Loucy (cell line): ENCODE results near the gene AVPR2.

Source experiments
- H2AFZ ChIP-seq: fragments of 200-600 bp; sonication (generic); 2 replicates; pipeline ENCODE4 v1.6.0; 2016; ENCODE audit warnings: antibody characterized with exemption, mild to moderate bottlenecking, low read length, moderate library complexity
- H3F3A ChIP-seq: fragments of 200-600 bp; 2 replicates; pipeline ENCODE4 v1.6.0; 2016; ENCODE audit warnings: antibody characterized with exemption, low read depth, mild to moderate bottlenecking
- H3K27me3 ChIP-seq: fragments of 200-600 bp; sonication (generic); 2 replicates; pipeline ENCODE4 v1.6.1; 2014; ENCODE audit warnings: low read length, mild to moderate bottlenecking; ENCODE audit not compliant: insufficient read depth, poor library complexity, severe bottlenecking
- H3K36me3 ChIP-seq: fragments of 200-600 bp; sonication (generic); 2 replicates; pipeline ENCODE4 v1.6.1; 2016; ENCODE audit warnings: low read length; ENCODE audit not compliant: insufficient read depth
- H3K4me1 ChIP-seq: fragments of 200-600 bp; sonication (generic); 2 replicates; pipeline ENCODE4 v1.5.1; 2014; ENCODE audit warnings: low read length, mild to moderate bottlenecking; ENCODE audit not compliant: insufficient read depth, poor library complexity, severe bottlenecking
- H3K4me2 ChIP-seq: fragments of 200-600 bp; sonication (generic); 2 replicates; pipeline ENCODE4 v1.6.0; 2014; ENCODE audit warnings: antibody characterized with exemption, low read length, low read depth, mild to moderate bottlenecking; ENCODE audit not compliant: poor library complexity, severe bottlenecking
- H3K4me3 ChIP-seq: fragments of 200-600 bp; sonication (generic); 2 replicates; pipeline ENCODE4 v1.5.1; 2014; ENCODE audit warnings: low read length, mild to moderate bottlenecking, mixed read lengths; ENCODE audit not compliant: poor library complexity, severe bottlenecking
- H3K79me2 ChIP-seq: fragments of 200-600 bp; sonication (generic); 2 replicates; pipeline ENCODE4 v1.6.1; 2014; ENCODE audit warnings: low read length; ENCODE audit not compliant: insufficient read depth
- H3K9ac ChIP-seq: fragments of 200-600 bp; sonication (generic); 2 replicates; pipeline ENCODE4 v1.6.0; 2014; ENCODE audit warnings: mild to moderate bottlenecking, low read depth, low read length, moderate library complexity; ENCODE audit not compliant: poor library complexity, severe bottlenecking
- H3K9me2 ChIP-seq: fragments of 200-600 bp; sonication (generic); replicated peaks from 2 replicates; pipeline ENCODE4 v1.6.1; 2016; ENCODE audit warnings: low read depth, low read length, mixed read lengths
- H3K9me3 ChIP-seq: fragments of 200-600 bp; sonication (generic); 2 replicates; pipeline ENCODE4 v1.6.1; 2014; ENCODE audit warnings: mild to moderate bottlenecking, antibody characterized with exemption, low read length, low read depth; ENCODE audit not compliant: insufficient read depth
- H4K20me1 ChIP-seq: fragments of 200-600 bp; sonication (generic); 2 replicates; pipeline ENCODE4 v1.6.0; 2014; ENCODE audit warnings: antibody characterized with exemption, low read length, mild to moderate bottlenecking; ENCODE audit not compliant: insufficient read depth, poor library complexity, severe bottlenecking
- EZH2phosphoT487 ChIP-seq: fragments of 200-600 bp; IDR thresholded peaks from 2 replicates; pipeline ENCODE4 v1.6.1; 2018; ENCODE audit warnings: antibody characterized with exemption, mild to moderate bottlenecking, moderate library complexity, borderline replicate concordance
- TF ChIP-seq, protein P1 (sequence below): fragments of 200-600 bp; sonication (generic); conservative IDR thresholded peaks from 2 replicates; pipeline ENCODE4 v1.5.1; 2014; ENCODE audit warnings: mild to moderate bottlenecking, antibody characterized with exemption, low read length

The AVPR2 gene

DNA sequence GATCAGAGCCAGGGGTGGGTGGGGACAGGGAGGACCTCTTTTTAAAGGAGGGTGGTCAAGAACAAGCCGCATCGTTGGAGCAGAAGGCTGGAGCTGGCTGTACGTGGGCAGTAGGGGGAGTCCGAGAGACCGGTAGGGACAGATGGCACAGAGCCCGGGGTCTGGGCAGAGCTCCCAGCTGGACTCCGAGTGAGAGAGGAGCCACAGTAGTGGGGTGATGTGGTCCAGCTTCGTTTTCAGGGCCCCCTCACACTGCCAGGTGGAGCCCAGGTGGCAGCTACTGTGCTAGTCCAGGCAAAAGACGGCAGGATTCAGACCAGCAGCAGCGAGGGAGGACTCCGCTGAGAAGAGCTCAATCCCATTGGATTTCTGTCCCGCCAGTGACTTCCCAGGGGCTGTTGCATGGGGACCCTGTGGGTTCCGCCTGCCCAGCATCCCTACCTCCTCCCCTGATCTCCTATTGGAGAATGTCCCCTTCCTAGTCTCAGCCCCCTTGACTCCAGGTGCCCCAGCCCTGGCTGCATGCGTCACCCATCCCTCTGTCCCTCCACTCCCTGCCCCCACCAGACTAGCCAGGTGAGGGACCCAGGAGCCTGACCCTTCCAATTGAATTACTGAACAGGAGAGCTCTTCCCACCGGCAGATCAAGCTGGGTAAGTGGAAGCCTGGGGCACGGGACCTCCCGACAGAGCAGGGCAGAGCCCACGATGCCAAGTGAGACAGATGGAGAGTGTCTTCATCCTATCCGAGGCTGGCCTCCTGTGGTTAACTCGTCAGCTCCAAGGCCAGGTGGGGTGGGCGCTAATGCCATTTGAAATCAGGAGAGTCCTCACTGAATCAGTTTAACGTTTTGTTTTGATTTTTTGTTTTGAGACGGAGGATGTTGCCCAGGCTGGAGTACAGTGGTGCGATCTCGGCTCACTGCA is 18.7 kb downstream of the AVPR2 start:
- Histone ChIP-seq H3K4me3 (peak overlapping the region; percentile 98), H3K9ac (peak overlapping the region; percentile 100), H4K20me1 (peaks cover 14% of the 10 kb centered on the region), H3K4me2 (peak overlapping the region; percentile 84), H3K9me3 (no peaks in the 10 kb centered on the region), H3K79me2 (peaks cover 57% of the 10 kb centered on the region), H3K9me2 (no peaks in the 10 kb centered on the region), H3K4me1 (peaks cover 3% of the 10 kb centered on the region), H3K36me3 (peaks cover 7% of the 10 kb centered on the region; the same call in 1 of the 2 replicates), H3F3A (peaks cover 7% of the 10 kb centered on the region; the same call in 1 of the 2 replicates), H2AFZ (no peak overlapping the region), H3K27me3 (no peaks in the 10 kb centered on the region)
- TF ChIP-seq, protein P1, sequence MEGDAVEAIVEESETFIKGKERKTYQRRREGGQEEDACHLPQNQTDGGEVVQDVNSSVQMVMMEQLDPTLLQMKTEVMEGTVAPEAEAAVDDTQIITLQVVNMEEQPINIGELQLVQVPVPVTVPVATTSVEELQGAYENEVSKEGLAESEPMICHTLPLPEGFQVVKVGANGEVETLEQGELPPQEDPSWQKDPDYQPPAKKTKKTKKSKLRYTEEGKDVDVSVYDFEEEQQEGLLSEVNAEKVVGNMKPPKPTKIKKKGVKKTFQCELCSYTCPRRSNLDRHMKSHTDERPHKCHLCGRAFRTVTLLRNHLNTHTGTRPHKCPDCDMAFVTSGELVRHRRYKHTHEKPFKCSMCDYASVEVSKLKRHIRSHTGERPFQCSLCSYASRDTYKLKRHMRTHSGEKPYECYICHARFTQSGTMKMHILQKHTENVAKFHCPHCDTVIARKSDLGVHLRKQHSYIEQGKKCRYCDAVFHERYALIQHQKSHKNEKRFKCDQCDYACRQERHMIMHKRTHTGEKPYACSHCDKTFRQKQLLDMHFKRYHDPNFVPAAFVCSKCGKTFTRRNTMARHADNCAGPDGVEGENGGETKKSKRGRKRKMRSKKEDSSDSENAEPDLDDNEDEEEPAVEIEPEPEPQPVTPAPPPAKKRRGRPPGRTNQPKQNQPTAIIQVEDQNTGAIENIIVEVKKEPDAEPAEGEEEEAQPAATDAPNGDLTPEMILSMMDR = peak; percentile 26
- TF ChIP-seq EZH2phosphoT487 = no peak

DNA sequence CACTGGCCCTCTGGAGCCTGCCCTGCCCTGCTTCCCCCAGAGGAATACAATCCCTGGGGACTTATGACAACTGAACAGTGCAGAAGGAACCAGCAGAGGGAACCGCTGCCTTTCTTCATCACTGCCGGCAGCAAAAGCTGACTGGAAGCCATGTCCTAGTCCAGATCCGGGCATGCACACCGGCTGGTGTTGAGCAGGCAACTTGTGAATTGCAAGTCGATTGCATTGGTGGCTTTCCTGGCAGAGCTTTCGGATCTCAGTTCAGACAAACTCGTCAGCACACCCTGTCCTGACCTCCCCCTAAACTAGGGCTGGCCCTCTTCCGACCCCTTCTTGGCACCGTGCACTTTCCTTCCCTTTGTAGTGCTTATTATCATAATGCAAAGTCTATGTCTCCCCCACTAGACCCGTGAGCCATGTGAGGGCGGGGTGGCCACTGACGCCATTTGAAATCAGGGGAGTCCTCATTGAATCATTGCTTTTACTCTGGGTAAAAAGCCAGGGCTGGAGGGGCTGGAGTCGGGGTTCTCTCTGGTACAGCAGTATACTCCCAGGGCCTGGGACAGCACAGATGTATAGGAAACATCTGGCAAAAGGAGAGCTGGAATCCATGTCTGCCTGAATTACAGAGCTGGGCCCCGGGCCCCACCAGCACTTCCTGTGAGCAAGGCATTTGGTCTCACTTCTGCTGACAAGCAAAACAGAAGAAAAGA is 19.8 kb downstream of the AVPR2 start:
- H3K4me2 ChIP-seq = peak overlapping the region; percentile 84
- H2AFZ ChIP-seq = no peak overlapping the region
- peak overlapping the region; percentile 100 for H3K9ac ChIP-seq
- H3K4me3 ChIP-seq = peak overlapping the region; percentile 98
- H3K9me2 ChIP-seq = no peaks in the 10 kb centered on the region
- no peak for TF ChIP-seq EZH2phosphoT487
- TF ChIP-seq, protein P1 = peak; percentile 42; the same call in 1 of the 2 replicates
- H3K4me1 ChIP-seq = peaks cover 8% of the 10 kb centered on the region
- H4K20me1 ChIP-seq = peaks cover 14% of the 10 kb centered on the region
- no peaks in the 10 kb centered on the region for H3K9me3 ChIP-seq
- H3K36me3 ChIP-seq = no peaks in the 10 kb centered on the region
- peaks cover 7% of the 10 kb centered on the region; the same call in 1 of the 2 replicates for H3F3A ChIP-seq
- no peaks in the 10 kb centered on the region for H3K27me3 ChIP-seq
- H3K79me2 ChIP-seq = peaks cover 61% of the 10 kb centered on the region

DNA sequence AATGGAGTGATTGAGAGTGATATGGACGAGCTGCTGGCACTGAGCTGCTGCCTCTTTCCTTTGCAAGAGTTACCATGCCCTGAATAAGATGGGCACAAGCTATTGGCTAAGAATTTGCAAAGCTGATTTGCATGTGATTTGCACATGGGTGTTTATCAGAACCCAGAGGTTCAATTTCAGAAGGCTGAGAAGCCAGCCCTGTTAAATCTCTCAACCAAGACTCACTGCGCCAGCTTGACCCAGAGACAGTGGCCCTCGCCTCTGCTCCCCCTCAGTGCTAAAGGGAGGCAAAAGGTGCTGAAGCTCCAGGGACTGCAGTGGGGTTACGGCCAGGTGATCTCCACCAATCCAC is 20.9 kb downstream of the AVPR2 start:
- Histone ChIP-seq H2AFZ (no peak overlapping the region), H3K27me3 (no peaks in the 10 kb centered on the region), H3F3A (peaks cover 7% of the 10 kb centered on the region; the same call in 1 of the 2 replicates), H3K9ac (peak overlapping the region; percentile 100), H3K4me1 (peaks cover 11% of the 10 kb centered on the region), H4K20me1 (peaks cover 14% of the 10 kb centered on the region), H3K79me2 (peaks cover 64% of the 10 kb centered on the region), H3K9me3 (no peaks in the 10 kb centered on the region), H3K4me3 (peak overlapping the region; percentile 98), H3K36me3 (no peaks in the 10 kb centered on the region), H3K4me2 (peak overlapping the region; percentile 84), H3K9me2 (no peaks in the 10 kb centered on the region)
- TF ChIP-seq, protein P1 = no peak
- TF ChIP-seq EZH2phosphoT487 = no peak
